ENCODE results near the gene AIFM1. TPM values are rescaled to one million over a fixed set of nuclear protein-coding genes. Genes with fewer than 3 reads are reported as not detected.

AIFM1 gene
- total and polyA plus RNA-seq, 4 donors, result 33.1 to 79.0 (median 66.4) TPM

DNA sequence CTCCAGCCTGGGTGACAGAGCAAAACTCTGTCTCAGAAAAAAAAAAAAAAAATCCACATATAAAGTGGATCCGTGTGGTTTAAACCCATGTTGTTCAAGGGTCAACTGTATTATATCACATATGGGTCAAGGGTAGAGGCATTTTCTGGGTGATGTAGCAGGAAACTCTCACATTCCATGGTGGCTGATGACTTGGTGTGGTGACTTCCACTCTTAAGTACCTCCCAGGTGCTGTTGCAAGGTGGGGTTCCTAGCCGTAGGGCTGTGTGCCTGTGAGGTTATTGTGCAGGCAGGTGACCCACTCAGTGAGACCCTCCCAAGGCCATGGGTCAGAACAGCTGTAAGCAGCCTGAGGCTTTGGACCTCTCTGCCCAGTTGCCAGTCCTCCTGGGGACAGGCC lies 72.4 kb downstream of the AIFM1 start:
- no peaks in the 10 kb centered on the region for H3K4me1 ChIP-seq (ENCODE audit: control insufficient read depth in 4 of 4, insufficient read depth in 4 of 4, low read length in 3 of 4)
- H3K27me3 ChIP-seq (ENCODE audit: control insufficient read depth in 4 of 4, insufficient read depth in 4 of 4, low read length in 3 of 4), result no peaks in the 10 kb centered on the region
- TF ChIP-seq REST (IDR thresholded peaks at IDR 0.05) (no peak), HNF4G (IDR thresholded peaks at IDR 0.05) (no peak), ATF3 (IDR thresholded peaks at IDR 0.05) (no peak), YY1 (IDR thresholded peaks at IDR 0.05) (no peak), RXRA (IDR thresholded peaks at IDR 0.05) (no peak), JUND (IDR thresholded peaks at IDR 0.05) (no peak), EGR1 (IDR thresholded peaks at IDR 0.05; ENCODE audit: low read depth in 2 of 2) (no peak)
- H3K9ac ChIP-seq (ENCODE audit: low read depth in 1 of 2, low read length in 2 of 2), result no peak overlapping the region
- H3K4me3 ChIP-seq (ENCODE audit: low read depth in 1 of 3, low read length in 3 of 3), result no peak overlapping the region
- 81% methylated on average over 2 of the region's 2 CpGs for WGBS
- no peaks in the 10 kb centered on the region for H3K9me3 ChIP-seq (ENCODE audit: control insufficient read depth in 4 of 4, low read length in 3 of 4)
- H3K36me3 ChIP-seq (ENCODE audit: control insufficient read depth in 4 of 4, insufficient read depth in 3 of 4, low read depth in 1 of 4, low read length in 3 of 4), result no peaks in the 10 kb centered on the region
- DNase-seq (ENCODE audit: low spot score), result no peak
- no peak overlapping the region for H3K27ac ChIP-seq (ENCODE audit: low read depth in 1 of 2, low read length in 2 of 2)

DNA sequence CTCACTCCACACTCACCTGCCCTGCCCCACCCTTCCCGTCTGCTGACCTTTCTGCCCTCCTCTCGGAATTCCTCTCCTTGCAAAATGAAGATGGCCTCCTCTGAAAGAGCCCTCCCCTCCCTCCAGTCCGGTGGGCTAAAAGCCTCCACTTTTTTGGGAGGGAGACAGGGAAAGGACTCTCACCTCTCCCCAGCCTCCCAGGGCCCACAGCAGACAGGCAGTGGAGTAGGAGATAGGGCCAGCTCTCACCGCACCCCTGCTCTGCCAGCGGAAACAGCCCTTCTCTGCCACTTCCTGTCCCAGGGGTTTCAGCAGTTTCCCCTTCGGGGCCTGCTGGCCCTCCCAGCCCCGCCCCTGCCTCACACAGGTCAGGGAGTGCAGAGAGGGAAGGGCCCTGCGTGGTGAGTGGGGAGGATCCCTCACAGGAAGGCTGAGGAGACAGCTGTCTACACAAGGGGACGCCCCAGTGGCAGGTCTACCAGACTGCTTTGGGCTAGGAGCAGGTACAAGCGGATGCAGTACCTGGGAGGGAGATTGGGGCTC lies 73.6 kb downstream of the AIFM1 start:
- no peak for DNase-seq (ENCODE audit: low spot score)

More for the DNA sequence above, 73.6 kb downstream of the AIFM1 start:
- H3K36me3 ChIP-seq (ENCODE audit: control insufficient read depth in 4 of 4, insufficient read depth in 3 of 4, low read depth in 1 of 4, low read length in 3 of 4), result no peaks in the 10 kb centered on the region
- no peak overlapping the region for H3K9ac ChIP-seq (ENCODE audit: low read depth in 1 of 2, low read length in 2 of 2)
- H3K4me3 ChIP-seq (ENCODE audit: low read depth in 1 of 3, low read length in 3 of 3), result no peak overlapping the region
- H3K9me3 ChIP-seq (ENCODE audit: control insufficient read depth in 4 of 4, low read length in 3 of 4), result no peaks in the 10 kb centered on the region
- WGBS, result 64% methylated on average over 10 of the region's 10 CpGs
- no peaks in the 10 kb centered on the region for H3K4me1 ChIP-seq (ENCODE audit: control insufficient read depth in 4 of 4, insufficient read depth in 4 of 4, low read length in 3 of 4)
- TF ChIP-seq YY1 (IDR thresholded peaks at IDR 0.05) (no peak), NR2F2 (IDR thresholded peaks at IDR 0.05) (peak; percentile 35), GABPA (IDR thresholded peaks at IDR 0.05 in 1 of 2, conservative IDR thresholded peaks at IDR 0.05 in 1 of 2) (peak in 1 of 2 donors; percentile 20), FOXA1 (IDR thresholded peaks at IDR 0.05) (no peak), REST (IDR thresholded peaks at IDR 0.05) (no peak), SP1 (IDR thresholded peaks at IDR 0.05) (no peak), EGR1 (IDR thresholded peaks at IDR 0.05; ENCODE audit: low read depth in 2 of 2) (no peak), JUND (IDR thresholded peaks at IDR 0.05) (no peak)
- TF ChIP-seq, protein P1, sequence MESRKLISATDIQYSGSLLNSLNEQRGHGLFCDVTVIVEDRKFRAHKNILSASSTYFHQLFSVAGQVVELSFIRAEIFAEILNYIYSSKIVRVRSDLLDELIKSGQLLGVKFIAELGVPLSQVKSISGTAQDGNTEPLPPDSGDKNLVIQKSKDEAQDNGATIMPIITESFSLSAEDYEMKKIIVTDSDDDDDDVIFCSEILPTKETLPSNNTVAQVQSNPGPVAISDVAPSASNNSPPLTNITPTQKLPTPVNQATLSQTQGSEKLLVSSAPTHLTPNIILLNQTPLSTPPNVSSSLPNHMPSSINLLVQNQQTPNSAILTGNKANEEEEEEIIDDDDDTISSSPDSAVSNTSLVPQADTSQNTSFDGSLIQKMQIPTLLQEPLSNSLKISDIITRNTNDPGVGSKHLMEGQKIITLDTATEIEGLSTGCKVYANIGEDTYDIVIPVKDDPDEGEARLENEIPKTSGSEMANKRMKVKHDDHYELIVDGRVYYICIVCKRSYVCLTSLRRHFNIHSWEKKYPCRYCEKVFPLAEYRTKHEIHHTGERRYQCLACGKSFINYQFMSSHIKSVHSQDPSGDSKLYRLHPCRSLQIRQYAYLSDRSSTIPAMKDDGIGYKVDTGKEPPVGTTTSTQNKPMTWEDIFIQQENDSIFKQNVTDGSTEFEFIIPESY (IDR thresholded peaks at IDR 0.05), result no peak
- H3K27me3 ChIP-seq (ENCODE audit: control insufficient read depth in 4 of 4, insufficient read depth in 4 of 4, low read length in 3 of 4), result peaks cover 0 to 2% (median 0%) of the 10 kb centered on the region in 4 donors
- peak overlapping the region in 1 of 2 donors; percentile 25 for H3K27ac ChIP-seq (ENCODE audit: low read depth in 1 of 2, low read length in 2 of 2)

Data from liver (tissue), 9 donors.